HepG2 (cell line): ENCODE measurements around the gene CRYGA. TPM values are rescaled to one million over a fixed set of nuclear protein-coding genes. Genes with fewer than 3 reads are reported as not detected.

Experiments
- ARID3A ChIP-seq: IDR thresholded peaks from 2 replicates; pipeline ENCODE4 v1.6.1; 2012; ENCODE audit warnings: low read depth, low read length, improper control_type of control experiment
- CHCHD3 ChIP-seq: sonication (generic); formaldehyde crosslinking; IDR thresholded peaks from 2 replicates; pipeline ENCODE4 v1.8.0; 2022; ENCODE audit warnings: mild to moderate bottlenecking, missing genetic modification reagents, moderate library complexity
- DNMT1 ChIP-seq: sonication (generic); formaldehyde crosslinking; IDR thresholded peaks from 2 replicates; pipeline ENCODE4 v1.5.1; 2020; ENCODE audit warnings: mild to moderate bottlenecking, missing genetic modification reagents
- JARID2 ChIP-seq: sonication (generic); formaldehyde crosslinking; IDR thresholded peaks from 2 replicates; pipeline ENCODE4 v1.8.1; 2023; ENCODE audit warnings: missing genetic modification reagents, inconsistent platforms; ENCODE audit not compliant: insufficient replicate concordance
- KLF11 ChIP-seq: IDR thresholded peaks from 2 replicates; pipeline ENCODE4 v1.6.1; 2016; ENCODE audit warnings: missing compliant biosample characterization
- NCOR1 ChIP-seq: fragments of 200-600 bp; sonication (generic); IDR thresholded peaks from 2 replicates; pipeline ENCODE4 v1.7.0; 2017; ENCODE audit warnings: antibody characterized with exemption, low read length, borderline replicate concordance
- NFE2 ChIP-seq: sonication (generic); formaldehyde crosslinking; IDR thresholded peaks from 2 replicates; pipeline ENCODE4 v1.4.0; 2020; ENCODE audit warnings: missing genetic modification reagents
- PHB2 ChIP-seq: fragments of 450-650 bp; IDR thresholded peaks from 2 replicates; pipeline ENCODE4 v1.6.1; 2018; ENCODE audit not compliant: partially characterized antibody
- POLR2A ChIP-seq, 2 experiments: IDR thresholded peaks; 2 replicates each; pipeline ENCODE4 v1.6.1; 2011; ENCODE audit warnings: low read depth in 2 of 2, low read length in 2 of 2, mild to moderate bottlenecking in 1 of 2, moderate library complexity in 1 of 2; ENCODE audit not compliant: insufficient read depth in 1 of 2
- RXRB ChIP-seq: IDR thresholded peaks from 2 replicates; pipeline ENCODE4 v1.6.1; 2016; ENCODE audit warnings: borderline replicate concordance, missing genetic modification reagents, missing compliant biosample characterization
- TBL1XR1 ChIP-seq: fragments of 150-350 bp; IDR thresholded peaks from 2 replicates; pipeline ENCODE4 v1.6.1; 2014; ENCODE audit warnings: borderline replicate concordance, low read length; ENCODE audit not compliant: partially characterized antibody
- ZMAT3 ChIP-seq: sonication (generic); formaldehyde crosslinking; conservative IDR thresholded peaks from 2 replicates; pipeline ENCODE4 v1.7.0; 2021; ENCODE audit warnings: missing genetic modification reagents
- ZMYM3 ChIP-seq: sonication (generic); formaldehyde crosslinking; IDR thresholded peaks from 2 replicates; pipeline ENCODE4 v1.5.1; 2020; ENCODE audit warnings: mild to moderate bottlenecking, missing genetic modification reagents
- ZMYM4 ChIP-seq: sonication (generic); formaldehyde crosslinking; IDR thresholded peaks from 2 replicates; pipeline ENCODE4 v1.8.1; 2023; ENCODE audit warnings: mild to moderate bottlenecking, missing genetic modification reagents
- ZNF264 ChIP-seq: sonication (generic); formaldehyde crosslinking; IDR thresholded peaks from 2 replicates; pipeline ENCODE4 v1.4.0; 2020; ENCODE audit warnings: missing genetic modification reagents
- ZNF616 ChIP-seq: sonication (generic); formaldehyde crosslinking; IDR thresholded peaks from 2 replicates; pipeline ENCODE4 v1.5.0; 2020; ENCODE audit warnings: low read depth, mild to moderate bottlenecking, missing genetic modification reagents
- ZNF687 ChIP-seq: sonication (generic); formaldehyde crosslinking; IDR thresholded peaks from 2 replicates; pipeline ENCODE4 v1.5.1; 2020; ENCODE audit warnings: mild to moderate bottlenecking, missing genetic modification reagents, moderate library complexity
- polyA plus RNA-seq, 8 experiments: library from polyadenylated mRNA; depleted of rRNA in 3 of 8; stranded (reverse) in 7 of 8; unstranded in 1 of 8; fragments of >200 nt; fragmentation: Illumina TruSeq in 4 of 8; extraction: Trizol in 4 of 8; gene quantifications; 2 replicates each; pipeline versions ENCODE4 v1.2.1 to v1.2.3, GENCODE V29; 2011 to 2016; ENCODE audit warnings: low read depth in 4 of 8, missing spikeins in 1 of 8, mixed read lengths in 1 of 8; ENCODE audit not compliant: insufficient read depth in 1 of 8
- total RNA-seq, 5 experiments: library from RNA; depleted of rRNA; stranded (reverse); fragments of >200 nt; fragmentation: Illumina TruSeq; extraction: Trizol; gene quantifications; 2 replicates each; pipeline ENCODE4 v1.2.3, GENCODE V29; 2016; ENCODE audit warnings: low read depth in 1 of 5
- TF ChIP-seq, protein P1 (sequence below): sonication (generic); formaldehyde crosslinking; IDR thresholded peaks from 2 replicates; pipeline ENCODE4 v1.9.0; 2021; ENCODE audit warnings: missing genetic modification reagents, borderline replicate concordance
- TF ChIP-seq, protein P2 (sequence below): sonication (generic); formaldehyde crosslinking; IDR thresholded peaks from 2 replicates; pipeline ENCODE4 v1.8.0; 2022; ENCODE audit warnings: mild to moderate bottlenecking, missing genetic modification reagents
- TF ChIP-seq, protein P3 (sequence below): sonication (generic); formaldehyde crosslinking; IDR thresholded peaks from 2 replicates; pipeline ENCODE4 v1.8.1; 2023; ENCODE audit warnings: mild to moderate bottlenecking, missing genetic modification reagents, borderline replicate concordance

Gene CRYGA
- total and polyA plus RNA-seq, 2 of the 13 experiments (the other 11 are each of a cell fraction or from before 2014, with no cell fraction given) = not detected

DNA sequence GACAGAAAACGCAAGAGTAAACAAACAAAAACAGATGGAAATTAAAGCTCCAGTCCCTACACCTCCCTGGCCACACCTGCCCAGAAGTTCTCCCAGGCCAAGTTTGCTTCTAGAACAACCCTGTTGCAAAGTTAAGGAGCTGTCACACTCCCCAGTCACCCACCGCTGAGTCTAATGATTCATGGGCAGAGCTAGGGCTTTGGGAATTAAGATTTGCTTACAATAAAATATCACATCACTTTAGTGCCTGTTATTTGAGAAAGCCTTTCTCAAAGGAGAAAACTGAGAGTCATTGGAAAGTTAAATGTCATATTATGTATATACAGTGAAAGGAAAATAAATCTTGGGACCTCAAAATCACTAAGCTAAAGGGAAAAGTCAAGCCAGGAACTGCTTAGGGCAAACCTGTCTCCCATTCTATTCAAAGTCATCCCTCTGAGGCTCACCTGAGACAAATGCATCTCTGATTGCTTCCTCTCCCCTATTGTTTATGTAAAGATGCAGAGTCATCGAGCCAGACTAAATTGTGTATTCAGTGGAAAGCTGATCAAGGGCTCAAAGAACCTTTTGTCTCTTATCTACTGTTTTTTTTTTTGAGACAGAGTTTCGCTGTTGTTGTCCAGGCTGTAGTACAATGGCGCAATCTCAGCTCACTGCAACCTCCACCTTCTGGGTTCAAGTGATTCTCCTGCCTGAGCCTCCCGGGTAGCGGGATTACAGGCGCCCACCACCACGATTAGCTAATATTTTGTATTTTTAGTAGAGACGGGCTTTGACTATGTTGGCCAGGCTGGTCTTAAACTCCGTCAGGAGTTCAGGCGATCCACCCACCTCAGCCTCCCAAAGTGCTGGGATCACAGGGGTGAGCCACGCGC lies 20.2 kb downstream of the CRYGA start (continued):
- TF ChIP-seq, protein P1, sequence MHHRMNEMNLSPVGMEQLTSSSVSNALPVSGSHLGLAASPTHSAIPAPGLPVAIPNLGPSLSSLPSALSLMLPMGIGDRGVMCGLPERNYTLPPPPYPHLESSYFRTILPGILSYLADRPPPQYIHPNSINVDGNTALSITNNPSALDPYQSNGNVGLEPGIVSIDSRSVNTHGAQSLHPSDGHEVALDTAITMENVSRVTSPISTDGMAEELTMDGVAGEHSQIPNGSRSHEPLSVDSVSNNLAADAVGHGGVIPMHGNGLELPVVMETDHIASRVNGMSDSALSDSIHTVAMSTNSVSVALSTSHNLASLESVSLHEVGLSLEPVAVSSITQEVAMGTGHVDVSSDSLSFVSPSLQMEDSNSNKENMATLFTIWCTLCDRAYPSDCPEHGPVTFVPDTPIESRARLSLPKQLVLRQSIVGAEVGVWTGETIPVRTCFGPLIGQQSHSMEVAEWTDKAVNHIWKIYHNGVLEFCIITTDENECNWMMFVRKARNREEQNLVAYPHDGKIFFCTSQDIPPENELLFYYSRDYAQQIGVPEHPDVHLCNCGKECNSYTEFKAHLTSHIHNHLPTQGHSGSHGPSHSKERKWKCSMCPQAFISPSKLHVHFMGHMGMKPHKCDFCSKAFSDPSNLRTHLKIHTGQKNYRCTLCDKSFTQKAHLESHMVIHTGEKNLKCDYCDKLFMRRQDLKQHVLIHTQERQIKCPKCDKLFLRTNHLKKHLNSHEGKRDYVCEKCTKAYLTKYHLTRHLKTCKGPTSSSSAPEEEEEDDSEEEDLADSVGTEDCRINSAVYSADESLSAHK = no peak
- TF ChIP-seq ARID3A (peak; percentile 46; the same call in 1 of the 2 replicates), NCOR1 (peak; percentile 71; the same call in 1 of the 2 replicates), ZNF264 (CRISPR knock-in tag) (0 out of 2 replicates have a peak, but pooled peaks have one; percentile 30), ZMYM4 (peak; percentile 42; the same call in 1 of the 2 replicates), PHB2 (no peak), POLR2A (IDR thresholded peaks at IDR 0.05; ENCODE audit: insufficient read depth in 1 of 2, low read depth in 2 of 2, low read length in 2 of 2) (no peak), DNMT1 (CRISPR knock-in tag) (no peak), NFE2 (peak; percentile 86), ZNF616 (CRISPR knock-in tag) (no peak), RXRB (CRISPR knock-in tag) (0 out of 2 replicates have a peak, but pooled peaks have one; percentile 9), ZMYM3 (CRISPR knock-in tag) (peak; percentile 99), ZNF687 (CRISPR knock-in tag) (no peak), JARID2 (no peak), TBL1XR1 (no peak), ZMAT3 (CRISPR knock-in tag) (no peak), CHCHD3 (CRISPR knock-in tag) (no peak), KLF11 (no peak)
- TF ChIP-seq, protein P2, sequence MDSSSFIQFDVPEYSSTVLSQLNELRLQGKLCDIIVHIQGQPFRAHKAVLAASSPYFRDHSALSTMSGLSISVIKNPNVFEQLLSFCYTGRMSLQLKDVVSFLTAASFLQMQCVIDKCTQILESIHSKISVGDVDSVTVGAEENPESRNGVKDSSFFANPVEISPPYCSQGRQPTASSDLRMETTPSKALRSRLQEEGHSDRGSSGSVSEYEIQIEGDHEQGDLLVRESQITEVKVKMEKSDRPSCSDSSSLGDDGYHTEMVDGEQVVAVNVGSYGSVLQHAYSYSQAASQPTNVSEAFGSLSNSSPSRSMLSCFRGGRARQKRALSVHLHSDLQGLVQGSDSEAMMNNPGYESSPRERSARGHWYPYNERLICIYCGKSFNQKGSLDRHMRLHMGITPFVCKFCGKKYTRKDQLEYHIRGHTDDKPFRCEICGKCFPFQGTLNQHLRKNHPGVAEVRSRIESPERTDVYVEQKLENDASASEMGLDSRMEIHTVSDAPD (CRISPR knock-in tag) = no peak
- TF ChIP-seq, protein P3, sequence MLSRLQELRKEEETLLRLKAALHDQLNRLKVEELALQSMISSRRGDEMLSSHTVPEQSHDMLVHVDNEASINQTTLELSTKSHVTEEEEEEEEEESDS (CRISPR knock-in tag) = no peak
